ENCODE results near the gene HYI.

- no peak for TF ChIP-seq CTCF (IDR thresholded peaks at IDR 0.05 in 4 of 5, conservative IDR thresholded peaks at IDR 0.05 in 1 of 5)
- no peak for TF ChIP-seq POLR2A (IDR thresholded peaks at IDR 0.05)
Measured at GRCh38 chr1:43463479-43463878, 9.7 kb upstream of the HYI start.
